GM18502 (cell line): Measurements from ENCODE around the gene MICOS13.
"Not testable (repeated sequence)": the region's sequence is repeated elsewhere in the genome, so short reads cannot be mapped to it uniquely, and the experiment has no call there.

Experiments used
- ATAC-seq: cut with Tn5 transposase; IDR thresholded peaks from one replicate; pipeline ENCODE4 v1.9.1; 2021; ENCODE audit warnings: mild to moderate bottlenecking; ENCODE audit not compliant: unreplicated experiment, poor library complexity

MICOS13 gene

DNA sequence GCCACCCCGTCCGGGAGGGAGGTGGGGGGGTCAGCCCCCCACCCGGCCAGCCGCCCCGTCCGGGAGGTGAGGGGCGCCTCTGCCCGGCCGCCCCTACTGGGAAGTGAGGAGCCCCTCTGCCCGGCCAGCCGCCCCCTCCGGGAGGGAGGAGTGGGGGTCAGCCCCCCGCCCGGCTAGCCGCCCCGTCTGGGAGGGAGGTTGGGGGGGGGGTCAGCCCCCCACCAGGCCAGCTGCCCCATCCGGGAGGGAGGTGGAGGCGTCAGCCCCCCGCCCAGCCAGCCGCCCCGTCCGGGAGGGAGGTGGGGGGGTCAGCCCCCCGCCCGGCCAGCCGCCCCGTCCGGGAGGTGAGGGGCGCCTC is 21.7 kb upstream of the MICOS13 start:
- not testable (repeated sequence) for ATAC-seq

DNA sequence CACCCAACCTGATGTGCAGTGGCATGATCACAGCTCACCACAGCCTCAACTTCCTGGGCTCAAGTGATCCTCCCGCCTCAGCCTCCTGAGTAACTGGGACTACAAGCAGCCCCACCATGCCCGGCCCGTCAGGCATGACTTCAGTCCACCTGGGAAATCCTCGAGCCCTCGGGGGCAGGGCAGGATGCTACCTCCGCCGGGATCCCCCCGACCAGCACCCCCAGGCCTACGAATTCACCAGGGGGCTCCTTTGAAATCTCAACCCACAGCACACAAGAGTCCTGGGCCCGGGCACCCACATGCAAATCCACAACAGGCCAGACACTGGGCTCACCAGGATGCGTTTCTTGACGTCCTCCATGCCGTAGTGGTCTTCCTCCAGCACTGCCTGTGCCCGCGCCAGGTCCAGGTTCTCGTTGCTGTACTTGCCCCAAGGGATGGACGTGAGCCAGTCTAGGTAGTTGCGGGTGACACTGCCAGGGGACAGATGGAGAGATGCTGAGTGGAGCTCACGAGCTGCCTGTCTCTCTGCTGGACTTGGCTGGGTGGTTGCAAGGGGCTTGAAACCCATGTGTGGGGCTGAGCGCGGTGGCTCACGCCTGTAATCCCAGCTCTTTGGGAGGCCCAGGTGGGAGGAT is 20.3 kb upstream of the MICOS13 start:
- no peak for ATAC-seq

DNA sequence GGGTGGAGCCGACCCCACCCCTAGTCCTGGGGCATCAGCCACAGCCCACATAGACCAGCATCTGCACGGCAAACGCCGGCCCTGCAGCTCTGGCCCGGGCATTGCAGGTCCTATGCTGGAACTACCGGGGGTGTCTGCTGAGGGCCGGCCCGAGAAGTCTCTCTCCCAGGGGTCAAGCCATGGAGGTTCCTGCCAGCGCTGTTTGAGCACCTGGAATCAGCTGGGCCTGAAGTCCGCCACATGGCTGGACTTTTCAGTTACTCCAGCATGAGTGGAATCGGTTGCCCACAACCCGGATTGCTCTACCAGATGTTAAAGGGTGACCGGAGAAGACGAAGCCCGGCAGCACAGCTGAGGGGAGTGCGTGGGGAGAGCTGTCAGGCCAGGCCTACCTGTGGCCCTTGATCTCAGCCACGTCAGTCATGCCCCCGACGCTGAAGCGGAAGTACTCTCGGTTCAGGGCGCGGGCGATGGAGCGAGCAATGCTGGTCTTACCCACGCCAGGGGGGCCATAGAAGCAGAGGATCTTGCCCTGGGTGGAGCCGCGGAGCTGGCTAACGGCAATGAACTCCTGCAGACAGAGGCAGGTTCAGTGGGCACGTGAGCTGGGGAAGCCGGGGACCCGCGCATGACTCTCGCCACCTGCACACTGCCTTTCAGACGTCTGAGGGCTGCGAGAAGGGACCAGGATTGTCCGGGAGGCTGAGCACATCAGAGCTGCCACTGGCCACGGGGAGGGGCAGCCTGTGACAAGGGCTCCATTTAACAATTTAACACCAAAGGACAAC is 18.5 kb upstream of the MICOS13 start:
- ATAC-seq: no peak

DNA sequence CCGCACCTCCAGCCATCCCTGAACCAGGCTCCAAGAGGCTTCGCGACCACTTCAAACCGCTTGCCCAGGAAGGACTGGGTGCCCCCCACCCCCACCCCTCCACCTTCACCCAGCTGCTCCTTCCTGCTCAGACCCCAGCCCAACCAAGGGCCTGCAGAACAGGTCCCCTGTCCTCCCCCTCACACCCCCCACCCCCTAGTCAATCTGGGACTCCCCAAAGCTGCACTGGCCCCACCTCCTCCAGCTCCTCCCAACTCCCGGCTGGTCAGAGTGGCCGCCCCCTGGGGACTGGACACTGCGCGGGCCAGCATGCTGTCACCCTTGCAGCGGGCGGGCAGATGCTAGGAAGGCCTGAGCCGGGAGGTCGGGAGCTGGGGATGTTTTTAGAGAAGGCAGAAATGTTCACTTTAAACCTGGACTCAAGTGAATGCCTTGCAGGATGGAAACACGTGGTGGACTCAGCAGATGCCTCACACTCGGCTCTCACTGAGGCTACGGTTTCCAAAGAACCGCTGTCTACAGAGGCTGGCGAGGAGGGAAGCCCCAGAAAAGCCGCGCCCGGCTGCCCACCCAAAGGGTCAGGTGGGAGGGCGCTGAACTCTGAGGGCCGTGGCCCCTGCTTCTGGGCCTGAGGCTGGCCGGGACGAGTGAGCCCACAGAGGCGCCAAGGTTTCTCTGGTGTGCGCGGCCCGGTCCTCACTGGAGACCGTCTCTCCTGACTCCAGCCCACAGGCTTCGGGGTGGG is 17.7 kb upstream of the MICOS13 start:
- no peak for ATAC-seq

DNA sequence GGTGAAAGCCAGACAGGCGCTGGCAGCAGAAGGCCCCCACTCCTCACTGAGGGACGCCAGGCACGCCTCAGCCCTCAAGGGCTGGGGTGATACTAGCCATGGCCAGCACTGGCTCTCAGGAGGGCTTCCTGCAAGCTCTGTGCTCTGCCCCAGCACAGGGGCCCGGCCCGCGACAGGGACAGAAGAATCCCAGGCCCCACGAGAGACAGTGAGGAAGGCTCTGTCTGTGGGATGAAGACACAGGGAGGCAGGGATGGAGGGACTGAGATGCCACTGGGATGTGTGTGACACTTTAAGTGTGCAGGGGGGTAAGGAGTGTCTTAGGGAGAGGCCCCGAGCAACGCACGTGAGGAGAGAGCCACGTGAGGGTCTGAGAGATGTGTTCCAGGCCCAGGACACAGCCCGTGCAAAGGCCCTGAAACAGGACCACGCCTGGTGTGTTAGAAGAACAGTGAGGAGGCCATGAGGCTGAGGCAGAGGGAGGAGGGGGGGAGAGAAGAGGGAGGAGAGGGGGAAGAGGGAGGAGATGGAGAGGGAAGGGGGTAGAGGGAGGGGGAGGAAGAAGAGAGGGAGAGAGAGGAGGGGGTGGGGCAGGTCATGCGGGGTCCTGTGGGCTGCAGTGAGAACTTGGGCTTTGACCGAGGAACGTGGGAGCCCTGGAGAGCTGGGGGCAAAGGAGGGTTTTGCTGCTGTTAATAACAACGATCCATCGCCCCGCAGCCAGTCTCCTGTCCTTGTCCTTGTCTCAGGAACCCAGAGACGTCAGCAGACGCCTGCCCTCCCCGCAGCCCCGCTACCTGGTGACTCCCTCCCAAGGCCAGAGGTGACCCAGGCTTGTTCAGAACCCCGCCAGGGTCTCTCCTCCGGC is 16.9 kb upstream of the MICOS13 start:
- ATAC-seq: no peak

DNA sequence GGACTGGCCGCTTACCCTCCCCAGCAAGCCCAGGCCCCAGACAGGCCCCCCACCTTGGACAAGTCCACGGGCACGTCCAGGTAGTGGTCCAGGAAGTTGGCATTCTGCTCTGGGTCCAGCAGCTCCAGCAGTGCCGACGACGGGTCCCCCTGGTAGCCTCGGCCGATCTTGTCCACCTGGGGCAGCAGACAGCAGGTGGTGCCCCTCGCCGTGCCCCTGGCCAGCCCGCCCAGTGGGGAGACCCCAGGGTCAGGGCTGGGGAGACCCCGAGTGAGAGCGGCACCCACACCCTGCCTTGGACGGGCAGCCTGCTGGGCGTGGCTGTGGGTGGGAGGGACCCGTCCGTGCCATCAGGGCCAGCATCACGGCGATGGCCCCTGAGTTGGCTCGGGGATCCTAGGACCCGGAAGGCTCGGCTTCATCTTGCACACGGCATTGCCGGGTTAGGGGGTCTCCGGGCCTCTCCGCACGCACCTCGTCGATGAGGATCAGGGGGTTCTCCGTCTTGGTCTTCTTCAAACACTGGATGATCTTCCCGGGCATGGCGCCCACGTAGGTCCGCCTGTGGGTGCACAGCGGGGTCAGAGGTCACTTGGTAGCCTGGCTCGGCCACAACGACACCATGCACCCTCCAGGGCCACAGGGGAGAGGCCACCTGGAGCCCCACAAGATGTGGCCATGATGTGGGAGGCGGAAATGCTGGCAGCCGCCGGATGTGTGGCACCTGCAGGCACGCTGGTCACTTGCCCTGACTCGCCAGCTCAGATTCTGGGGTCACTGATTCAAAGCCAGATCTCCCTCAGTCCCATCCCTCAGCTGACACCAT is 16.1 kb upstream of the MICOS13 start:
- no peak for ATAC-seq

DNA sequence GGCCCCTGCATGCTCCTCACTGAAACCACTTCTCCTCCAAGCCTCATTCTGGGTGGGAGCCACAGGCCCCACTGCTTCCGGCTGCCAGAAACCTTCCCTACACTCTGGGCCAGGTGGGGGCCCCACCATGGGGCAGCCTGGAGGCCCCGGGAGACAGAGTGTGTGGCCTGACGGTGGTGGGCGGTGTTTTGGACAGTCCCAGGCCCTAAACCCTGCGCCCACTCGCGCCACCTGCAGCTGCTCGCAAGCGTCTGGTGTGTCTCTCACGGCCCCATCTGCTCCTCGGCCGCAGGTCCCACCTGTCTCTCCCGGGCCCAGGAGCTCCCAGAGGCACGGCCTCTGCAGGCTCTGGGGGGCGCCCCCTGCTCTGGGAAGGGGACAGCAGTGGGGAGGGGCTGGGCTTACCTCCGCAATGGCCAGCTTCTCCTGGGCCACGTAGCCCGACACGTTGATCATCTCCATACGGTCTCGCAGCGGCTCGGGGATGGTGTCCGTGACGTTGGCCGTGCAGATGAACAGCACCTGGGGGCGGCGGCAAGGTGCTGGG is 15.4 kb upstream of the MICOS13 start:
- no peak for ATAC-seq

DNA sequence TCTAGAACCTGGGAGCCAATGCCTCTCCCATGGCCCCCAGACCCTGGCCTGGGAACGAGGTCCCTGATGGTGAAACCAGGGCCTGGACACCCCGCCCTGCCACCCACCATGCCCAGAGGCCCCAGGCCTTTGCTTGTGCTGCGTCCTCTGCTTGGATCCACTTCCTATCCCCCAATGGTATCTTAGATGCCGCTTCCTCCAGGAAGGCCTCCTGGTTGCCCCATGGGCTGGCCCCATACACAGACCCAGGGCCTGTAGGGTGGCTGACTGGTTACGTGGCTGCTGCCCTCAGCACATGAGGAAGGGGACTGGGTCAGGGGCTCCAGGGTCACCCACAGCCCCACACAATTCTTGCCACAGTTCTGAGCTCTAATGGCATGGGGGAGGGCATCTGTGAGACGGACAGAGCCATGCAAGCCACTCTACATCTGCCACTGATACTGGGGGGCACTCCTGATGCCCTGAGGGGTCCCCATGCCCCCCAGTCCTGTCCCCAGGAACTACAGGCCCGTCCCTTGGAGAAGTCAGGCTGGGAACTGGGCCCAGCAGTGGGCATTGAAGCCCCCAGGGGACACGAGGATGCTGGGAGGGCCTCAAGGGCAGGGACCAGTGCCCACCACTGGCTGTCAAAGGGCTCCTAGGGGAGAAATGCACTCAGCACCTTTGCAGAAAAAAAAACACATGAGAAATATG is 14.8 kb upstream of the MICOS13 start:
- no peak for ATAC-seq

DNA sequence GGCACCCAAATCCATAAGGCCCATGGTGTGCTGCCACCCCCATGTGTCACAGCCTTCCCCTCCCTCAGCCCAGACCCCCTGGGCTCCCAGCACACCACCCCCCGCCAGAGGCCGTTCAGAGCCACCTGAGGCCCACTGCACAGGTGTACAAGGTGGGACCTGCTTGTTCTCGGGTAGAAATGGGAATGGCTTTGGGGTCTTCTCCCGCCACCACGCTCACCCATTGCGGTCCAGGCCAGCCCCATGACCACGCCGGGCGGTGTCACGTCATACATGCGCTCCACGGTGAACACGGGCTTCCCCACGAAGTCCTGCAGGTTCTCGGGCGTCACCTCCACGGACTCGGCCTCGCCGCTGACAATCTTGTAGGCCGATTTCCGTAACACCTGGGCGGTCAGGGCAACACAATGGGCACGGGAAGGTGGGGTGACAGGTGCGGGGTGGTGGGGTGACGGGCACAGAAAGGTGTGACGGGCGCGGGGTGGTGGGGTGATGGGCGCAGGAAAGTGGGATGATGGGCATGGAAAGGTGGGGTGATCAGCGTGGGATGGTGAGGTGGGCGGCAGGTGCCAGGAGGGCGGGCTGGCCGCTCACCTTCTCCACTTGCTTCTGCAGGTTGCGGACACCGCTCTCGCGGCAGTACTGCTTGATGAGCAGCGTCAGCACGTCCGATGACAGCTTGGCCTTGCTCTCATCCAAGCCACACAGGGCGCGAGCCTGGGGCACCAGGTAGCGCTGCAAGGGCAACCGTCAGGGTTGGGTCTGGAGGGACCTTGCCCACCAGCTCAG is 14.0 kb upstream of the MICOS13 start:
- no peak for ATAC-seq

DNA sequence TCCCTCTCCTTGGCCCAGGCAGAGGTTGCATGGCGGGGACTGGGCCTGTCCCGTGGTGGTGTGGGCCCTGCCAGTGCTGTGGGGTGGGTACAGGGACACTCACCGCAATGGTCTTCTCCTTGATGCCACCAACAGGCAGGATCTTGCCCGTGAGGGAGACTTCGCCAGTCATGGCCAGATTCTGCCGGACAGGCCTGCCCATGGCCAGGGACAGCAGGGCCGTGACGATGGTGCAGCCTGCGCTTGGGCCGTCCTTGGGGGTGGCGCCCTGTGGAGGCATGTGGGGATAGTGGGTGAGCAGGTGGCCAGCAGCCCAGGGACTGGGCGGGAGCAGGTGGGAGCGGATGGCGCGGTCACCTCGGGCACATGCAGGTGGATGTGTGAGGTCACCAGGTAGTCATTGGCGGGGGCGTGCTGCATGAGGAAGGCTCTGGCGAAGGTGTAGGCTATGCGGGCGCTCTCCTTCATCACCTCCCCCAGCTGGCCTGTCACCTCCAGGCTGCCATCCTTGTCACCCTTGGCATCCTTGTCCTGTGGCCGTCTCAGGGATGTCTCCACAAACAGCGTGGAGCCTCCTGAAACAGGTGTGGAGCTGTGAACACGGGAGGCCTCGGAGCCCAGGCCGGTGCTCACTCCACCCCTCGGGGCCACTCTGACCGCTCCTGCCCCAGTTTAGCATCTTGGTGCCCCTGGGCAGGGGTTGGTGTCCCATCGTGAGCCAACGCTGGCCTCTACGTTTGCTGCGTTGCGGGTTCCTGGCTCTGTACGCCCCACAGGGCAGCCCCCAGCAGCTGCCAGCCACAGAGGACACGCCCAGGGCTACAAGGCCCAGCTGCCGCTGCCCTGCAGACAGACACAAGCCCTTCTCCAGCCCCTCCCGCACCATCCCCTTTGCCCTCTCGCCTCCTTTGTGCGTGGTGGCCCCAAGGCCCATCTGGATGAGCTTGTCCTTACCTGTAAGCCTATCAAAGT is 13.2 kb upstream of the MICOS13 start:
- no peak for ATAC-seq

DNA sequence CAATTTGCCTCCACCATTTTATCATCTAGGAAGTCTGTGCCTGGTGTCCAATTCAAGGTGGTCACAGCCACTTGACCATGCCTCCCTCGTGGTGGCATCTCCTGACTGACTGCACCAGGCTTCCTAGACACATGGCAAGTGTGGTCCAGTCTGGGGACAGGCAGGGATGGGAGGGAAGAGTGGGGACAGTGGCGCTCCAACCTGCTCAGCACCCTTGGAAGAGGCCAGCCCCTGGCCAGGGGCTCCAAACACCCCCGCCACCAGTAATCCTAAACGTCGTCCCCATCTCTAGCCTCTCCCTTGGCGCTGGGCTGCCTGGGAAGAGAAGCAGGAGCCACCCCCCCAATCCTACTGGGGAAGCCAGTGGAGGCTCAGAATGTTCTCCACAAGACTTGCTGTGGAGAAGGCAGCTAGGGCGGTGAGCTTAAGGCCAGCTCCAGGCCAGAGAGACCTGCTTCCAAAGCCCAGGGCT is 12.4 kb upstream of the MICOS13 start:
- no peak for ATAC-seq

DNA sequence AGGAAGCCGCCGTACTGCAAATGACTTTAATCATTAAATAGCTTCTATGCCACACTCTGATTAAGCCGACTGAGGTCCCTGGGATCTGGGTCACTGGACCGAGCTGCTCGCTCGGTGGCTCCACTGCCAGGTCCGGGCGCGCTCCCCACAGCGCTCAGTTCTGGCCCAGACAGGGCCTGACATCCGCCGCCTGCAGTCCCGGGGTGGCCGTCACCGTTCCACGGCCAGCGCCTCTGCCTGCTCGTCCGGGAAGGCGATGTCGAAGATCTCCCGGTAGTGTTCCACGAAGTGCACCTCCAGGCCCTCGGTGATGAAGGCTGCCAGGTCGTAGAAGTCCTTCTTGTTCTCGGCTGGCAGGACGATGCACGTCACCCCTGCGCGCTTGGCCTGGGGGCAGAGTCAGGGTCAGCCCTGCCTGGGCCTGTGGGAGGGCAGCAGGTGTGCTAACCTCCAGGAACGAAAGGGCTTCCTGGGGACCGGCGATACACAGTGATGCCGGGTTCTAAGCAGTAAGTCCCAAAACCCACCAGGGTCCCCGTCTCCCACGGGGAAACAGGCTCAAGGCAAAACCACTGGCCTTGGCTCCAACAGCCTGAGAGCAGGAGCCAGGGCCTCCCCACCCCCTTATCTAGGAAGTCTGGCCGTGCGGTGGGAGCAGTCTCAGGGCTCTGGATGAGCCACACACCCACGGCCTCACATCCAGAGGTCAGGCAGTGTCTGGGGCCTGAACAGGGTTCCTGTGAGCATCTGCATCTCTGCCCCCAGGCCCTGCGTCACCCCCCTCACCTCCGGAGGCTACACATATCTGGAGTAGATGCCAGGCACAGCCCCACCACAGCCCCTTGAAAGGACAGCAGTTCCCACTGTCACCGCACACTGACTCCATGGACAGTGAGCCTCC is 11.8 kb upstream of the MICOS13 start:
- no peak for ATAC-seq

DNA sequence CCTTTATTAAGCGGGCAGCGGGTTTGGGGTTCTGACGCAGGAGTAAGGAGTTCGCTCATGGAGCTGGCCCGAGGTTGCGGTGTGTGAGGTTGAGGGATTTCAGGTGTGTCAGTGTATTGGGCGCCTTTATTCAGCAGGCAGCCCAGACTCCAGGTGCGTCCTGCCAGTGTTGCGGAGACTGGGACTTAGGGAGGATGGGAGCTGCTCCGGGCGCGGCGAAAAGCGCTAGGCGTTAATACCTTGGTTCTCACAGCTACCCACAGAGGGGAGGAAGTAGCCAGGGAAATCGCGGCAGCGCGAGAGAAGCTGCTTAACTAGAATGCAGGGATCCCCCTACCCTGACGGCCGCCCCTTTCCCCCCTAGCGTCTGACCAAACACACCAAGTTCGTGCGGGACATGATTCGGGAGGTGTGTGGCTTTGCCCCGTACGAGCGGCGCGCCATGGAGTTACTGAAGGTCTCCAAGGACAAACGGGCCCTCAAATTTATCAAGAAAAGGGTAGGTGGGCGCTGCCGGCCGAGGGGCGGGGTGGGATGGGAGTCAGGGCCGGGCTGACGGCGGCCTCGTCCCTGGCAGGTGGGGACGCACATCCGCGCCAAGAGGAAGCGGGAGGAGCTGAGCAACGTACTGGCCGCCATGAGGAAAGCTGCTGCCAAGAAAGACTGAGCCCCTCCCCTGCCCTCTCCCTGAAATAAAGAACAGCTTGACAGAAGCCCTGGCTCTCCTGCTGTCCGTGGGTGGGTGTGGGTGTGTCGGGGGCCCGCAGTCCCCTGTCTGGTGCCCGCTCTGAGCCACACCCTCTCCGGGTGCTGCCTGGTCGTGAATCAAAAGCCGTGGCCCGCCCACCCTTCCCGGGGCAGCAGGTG is 10.9 kb upstream of the MICOS13 start:
- ATAC-seq: no peak

DNA sequence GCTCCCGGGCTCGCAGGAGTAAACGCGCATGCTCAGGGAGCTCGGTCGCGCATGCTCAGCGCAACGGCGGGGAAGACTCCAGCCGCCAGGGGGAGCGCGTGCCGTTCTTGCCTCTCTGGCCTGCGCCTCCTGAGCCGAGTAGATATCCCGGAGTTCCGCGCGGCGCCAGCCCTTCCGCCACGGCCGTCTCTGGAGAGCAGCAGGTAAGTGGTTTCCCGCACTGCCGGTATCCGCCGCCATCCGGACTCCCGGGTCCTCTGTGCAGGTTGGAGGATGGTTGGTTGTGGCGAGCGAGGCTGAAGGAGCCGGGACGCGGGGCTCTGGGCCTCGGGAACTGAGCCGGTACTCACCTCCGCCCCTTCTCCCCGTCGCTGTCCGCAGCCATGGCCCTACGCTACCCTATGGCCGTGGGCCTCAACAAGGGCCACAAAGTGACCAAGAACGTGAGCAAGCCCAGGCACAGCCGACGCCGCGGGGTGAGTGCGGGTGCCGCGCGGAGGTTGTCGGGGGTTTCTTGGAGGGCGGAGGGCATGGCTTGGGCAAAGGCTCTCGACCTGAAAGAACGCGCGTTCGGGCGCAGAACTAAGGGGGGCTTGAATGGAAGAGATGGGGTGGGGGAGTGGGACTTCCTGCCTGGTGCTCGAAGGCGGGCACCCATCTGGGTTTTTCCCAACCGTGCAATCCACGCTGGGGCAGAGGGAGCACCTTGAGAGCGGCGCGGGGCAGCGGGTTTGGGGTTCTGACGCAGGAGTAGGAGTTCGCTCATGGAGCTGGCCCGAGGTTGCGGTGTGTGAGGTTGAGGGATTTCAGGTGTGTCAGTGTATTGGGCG is 10.0 kb upstream of the MICOS13 start, which contains the start of gene RPL36:
Gene RPL36, plus strand, starts transcription at position 171 of the 830 bp plus-strand sequence. Its CDS starts 213 bp downstream, at position 384.
- peak; percentile 47 for ATAC-seq
